Upper lobe of left lung (tissue), 4 donors: Measurements from ENCODE around the gene F5.
A peak's percentile ranks its signal among the peaks of the same experiment; 100 is the strongest.

Source experiments
- CTCF ChIP-seq, 6 experiments: fragments of 450-650 bp in 4 of 6; fragments of 200-600 bp in 2 of 6; sonication (generic) in 2 of 6; IDR thresholded peaks; one replicate each; pipeline ENCODE4 v1.5.1; 2016 to 2019; ENCODE audit warnings: antibody characterized with exemption in 6 of 6
- EP300 ChIP-seq, 4 donors: sonication (generic); formaldehyde crosslinking; IDR thresholded peaks; one replicate each; pipeline ENCODE4 v1.5.1; 2017; ENCODE audit warnings: antibody characterized with exemption in 4 of 4, control low read depth in 2 of 4

- TF ChIP-seq CTCF (IDR thresholded peaks at IDR 0.05) (peak; percentile 56 to 85 (median 72)), EP300 (IDR thresholded peaks at IDR 0.05) (no peak)
Observed at GRCh38 chr1:169546087-169546995, 39.9 kb downstream of the F5 start.
